Ascending aorta (tissue), 2 donors: ENCODE results near the gene HTR4. TPM values are rescaled to one million over a fixed set of nuclear protein-coding genes. Genes with fewer than 3 reads are reported as not detected.

ENCODE experiments used
- DNase-seq, 2 donors: peaks; one replicate each; pipeline ENCODE4 v3.0.0-alpha.2; 2019; ENCODE audit warnings: low spot score in 2 of 2
- H3K27ac ChIP-seq, 2 donors: fragments of 200-600 bp; sonication (generic); one replicate each; pipeline ENCODE4 v1.5.1; 2016 to 2017; ENCODE audit warnings: mild to moderate bottlenecking in 1 of 2
- H3K27me3 ChIP-seq: fragments of 200-600 bp; sonication (generic); one replicate; pipeline ENCODE4 v1.5.1; 2017
- H3K36me3 ChIP-seq, 2 donors: fragments of 200-600 bp; sonication (generic); one replicate each; pipeline ENCODE4 v1.5.1; 2016
- H3K4me1 ChIP-seq, 2 donors: fragments of 200-600 bp; sonication (generic); one replicate each; pipeline ENCODE4 v1.5.1; 2016 to 2017; ENCODE audit warnings: mild to moderate bottlenecking in 1 of 2
- H3K4me3 ChIP-seq, 2 donors: fragments of 200-600 bp; sonication (generic); one replicate each; pipeline ENCODE4 v1.5.1; 2016 to 2017; ENCODE audit warnings: mild to moderate bottlenecking in 1 of 2
- H3K9me3 ChIP-seq, 2 donors: fragments of 200-600 bp; sonication (generic); one replicate each; pipeline ENCODE4 v1.5.1; 2016
- intact Hi-C: fragments of 100-400 bp; cut with DNase I; formaldehyde crosslinking; loops from one replicate; pipeline ENCODE4 v1.15.1; 2023
- total RNA-seq: library from RNA; depleted of rRNA; stranded (reverse); fragments of >200 nt; gene quantifications from one replicate; pipeline ENCODE4 v1.1.0, GENCODE V29; 2016
- TF ChIP-seq, protein P1 (sequence below), 3 experiments: fragments of 200-600 bp in 2 of 3; fragments of 450-650 bp in 1 of 3; sonication (generic) in 2 of 3; IDR thresholded peaks; one replicate each; pipeline ENCODE4 v1.5.1; 2016 to 2019; ENCODE audit warnings: antibody characterized with exemption in 3 of 3, mild to moderate bottlenecking in 1 of 3, moderate library complexity in 1 of 3

HTR4 gene
- total RNA-seq, 1 donor from 2014 or later: 0.21 TPM

DNA sequence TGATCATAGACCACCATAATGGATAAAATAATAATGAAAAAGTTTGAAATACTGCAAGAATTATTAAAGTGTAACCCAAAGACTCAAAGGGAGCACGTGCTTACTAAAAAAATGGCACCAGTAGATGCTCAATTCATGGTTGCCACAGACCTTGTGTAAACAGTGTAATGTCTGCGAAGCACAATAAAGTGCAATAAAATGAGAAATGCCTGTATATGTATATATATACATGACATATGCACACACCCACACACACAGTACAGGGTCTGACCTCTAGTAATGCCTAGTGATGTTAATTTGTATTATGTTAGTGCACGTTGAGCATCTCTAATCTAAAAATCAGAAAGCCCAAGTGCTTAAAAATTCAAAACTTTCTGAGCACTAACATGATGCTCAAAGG lies 218.3 kb downstream of the HTR4 start:
- H3K36me3 ChIP-seq: peaks cover 48 to 63% of the 10 kb centered on the region in 2 donors
- H3K27ac ChIP-seq: no peak overlapping the region
- TF ChIP-seq, protein P1, sequence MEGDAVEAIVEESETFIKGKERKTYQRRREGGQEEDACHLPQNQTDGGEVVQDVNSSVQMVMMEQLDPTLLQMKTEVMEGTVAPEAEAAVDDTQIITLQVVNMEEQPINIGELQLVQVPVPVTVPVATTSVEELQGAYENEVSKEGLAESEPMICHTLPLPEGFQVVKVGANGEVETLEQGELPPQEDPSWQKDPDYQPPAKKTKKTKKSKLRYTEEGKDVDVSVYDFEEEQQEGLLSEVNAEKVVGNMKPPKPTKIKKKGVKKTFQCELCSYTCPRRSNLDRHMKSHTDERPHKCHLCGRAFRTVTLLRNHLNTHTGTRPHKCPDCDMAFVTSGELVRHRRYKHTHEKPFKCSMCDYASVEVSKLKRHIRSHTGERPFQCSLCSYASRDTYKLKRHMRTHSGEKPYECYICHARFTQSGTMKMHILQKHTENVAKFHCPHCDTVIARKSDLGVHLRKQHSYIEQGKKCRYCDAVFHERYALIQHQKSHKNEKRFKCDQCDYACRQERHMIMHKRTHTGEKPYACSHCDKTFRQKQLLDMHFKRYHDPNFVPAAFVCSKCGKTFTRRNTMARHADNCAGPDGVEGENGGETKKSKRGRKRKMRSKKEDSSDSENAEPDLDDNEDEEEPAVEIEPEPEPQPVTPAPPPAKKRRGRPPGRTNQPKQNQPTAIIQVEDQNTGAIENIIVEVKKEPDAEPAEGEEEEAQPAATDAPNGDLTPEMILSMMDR (IDR thresholded peaks at IDR 0.05): no peak
- no peaks in the 10 kb centered on the region for H3K27me3 ChIP-seq
- no peaks in the 10 kb centered on the region for H3K4me1 ChIP-seq
- no peak overlapping the region for H3K4me3 ChIP-seq
- intact Hi-C loops: no loop called here
- no peak for DNase-seq
- no peaks in the 10 kb centered on the region for H3K9me3 ChIP-seq

DNA sequence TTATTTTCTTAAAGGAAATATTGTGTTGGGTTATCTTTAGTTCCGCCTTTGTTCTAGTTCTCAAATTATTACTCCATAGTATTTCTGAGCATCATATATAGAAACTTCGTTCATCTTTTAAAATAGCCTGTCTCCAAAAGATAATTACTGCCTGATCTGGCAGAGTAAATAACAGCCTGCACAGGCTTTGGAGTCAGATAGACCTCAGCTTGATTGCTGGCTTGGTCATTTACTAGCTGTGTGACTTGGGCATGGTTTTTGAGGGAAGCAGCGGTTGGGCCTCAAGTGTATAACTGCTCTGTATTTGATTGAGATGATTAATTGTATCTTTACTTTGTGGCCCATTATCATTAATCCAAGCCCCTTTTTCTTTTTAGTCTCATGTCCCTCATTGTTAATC lies 220.5 kb downstream of the HTR4 start:
- no peak for DNase-seq
- H3K36me3 ChIP-seq: peaks cover 41% of the 10 kb centered on the region in 2 donors
- no peaks in the 10 kb centered on the region for H3K4me1 ChIP-seq
- H3K4me3 ChIP-seq: no peak overlapping the region
- no peak overlapping the region for H3K27ac ChIP-seq
- intact Hi-C loops: no loop called here
- no peaks in the 10 kb centered on the region for H3K27me3 ChIP-seq
- TF ChIP-seq, protein P1 (IDR thresholded peaks at IDR 0.05): no peak
- no peaks in the 10 kb centered on the region for H3K9me3 ChIP-seq

Other genes with a start within 250 kb of the HTR4 start
- 11.2 TPM for gene ADRB2, start 172.1 kb upstream of the HTR4 start, total RNA-seq